Middle frontal gyrus (tissue), 1 donor: Measurements from ENCODE around the gene PRDX1.

Source experiments
- DNase-seq: peaks from one replicate; pipeline ENCODE4 v3.0.0-alpha.2; 2015; ENCODE audit warnings: low spot score; ENCODE audit errors: extremely low spot score

The PRDX1 gene

DNA sequence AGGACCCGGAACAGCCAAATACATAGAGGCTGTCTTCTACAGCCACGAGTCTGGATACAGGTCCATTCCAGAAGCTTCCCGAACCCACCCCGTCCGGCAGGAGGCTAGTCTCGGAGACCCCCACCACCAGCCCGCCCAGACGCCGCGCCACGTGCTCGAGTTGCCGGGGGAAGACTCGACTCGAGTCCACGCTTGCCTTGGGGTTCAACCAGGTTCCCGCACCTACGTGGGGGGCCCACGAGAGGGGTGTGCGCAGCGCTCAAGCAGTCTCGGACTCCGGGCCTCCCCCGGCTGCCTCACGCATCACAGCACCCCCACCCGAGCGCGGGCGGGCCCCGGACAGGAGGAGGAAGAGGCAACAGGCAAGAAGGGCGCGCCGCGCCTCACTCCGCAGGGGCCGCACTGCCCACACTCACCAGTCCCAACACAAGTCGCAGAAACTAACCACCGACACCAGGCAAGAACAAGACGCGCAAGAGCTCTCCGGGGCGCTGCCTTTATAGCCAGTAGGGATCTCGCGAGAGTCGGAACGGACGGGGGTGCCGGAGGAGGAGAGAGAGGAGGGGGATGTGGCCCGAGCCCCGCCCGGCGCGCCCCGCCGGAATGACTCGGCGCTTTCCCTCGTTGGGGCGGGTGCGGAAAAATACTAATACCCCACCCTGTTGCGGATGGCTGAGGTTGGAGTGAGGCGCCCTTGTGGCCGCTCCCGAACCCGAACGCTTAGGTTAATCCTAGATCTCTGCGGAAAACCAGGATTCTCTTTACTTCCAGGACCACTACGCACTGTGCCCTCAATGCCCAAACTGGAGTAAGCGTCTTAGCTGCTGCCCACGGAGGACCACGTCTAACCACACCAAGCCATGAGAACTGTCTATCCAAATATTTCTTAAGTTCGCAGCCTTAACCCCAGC lies at the start of gene PRDX1:
PRDX1 (minus strand) TSS at position 472 of the 911 bp plus-strand sequence. CDS start 2,841 bp downstream, outside the sequence.
- DNase-seq = peak; percentile 93

DNA sequence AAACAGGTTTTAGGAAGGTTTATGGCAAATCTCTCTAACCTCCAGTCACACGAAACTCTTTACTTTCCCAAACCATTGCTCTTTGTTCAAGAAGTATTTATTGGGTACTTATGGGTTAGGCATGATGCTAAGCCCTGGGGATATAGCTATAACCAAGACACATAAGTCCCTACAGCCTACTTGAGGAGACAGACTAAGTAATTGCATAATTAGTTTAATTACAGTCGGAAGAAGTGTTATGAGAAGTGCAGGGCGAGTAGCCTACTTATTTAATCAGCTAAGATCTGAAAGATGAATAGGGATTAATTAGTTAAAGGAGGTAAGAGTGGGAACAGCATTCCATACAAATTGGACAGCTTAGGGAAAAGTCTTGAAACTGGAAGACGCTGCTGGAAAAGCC lies 48.9 kb upstream of the PRDX1 start:
- DNase-seq = no peak

DNA sequence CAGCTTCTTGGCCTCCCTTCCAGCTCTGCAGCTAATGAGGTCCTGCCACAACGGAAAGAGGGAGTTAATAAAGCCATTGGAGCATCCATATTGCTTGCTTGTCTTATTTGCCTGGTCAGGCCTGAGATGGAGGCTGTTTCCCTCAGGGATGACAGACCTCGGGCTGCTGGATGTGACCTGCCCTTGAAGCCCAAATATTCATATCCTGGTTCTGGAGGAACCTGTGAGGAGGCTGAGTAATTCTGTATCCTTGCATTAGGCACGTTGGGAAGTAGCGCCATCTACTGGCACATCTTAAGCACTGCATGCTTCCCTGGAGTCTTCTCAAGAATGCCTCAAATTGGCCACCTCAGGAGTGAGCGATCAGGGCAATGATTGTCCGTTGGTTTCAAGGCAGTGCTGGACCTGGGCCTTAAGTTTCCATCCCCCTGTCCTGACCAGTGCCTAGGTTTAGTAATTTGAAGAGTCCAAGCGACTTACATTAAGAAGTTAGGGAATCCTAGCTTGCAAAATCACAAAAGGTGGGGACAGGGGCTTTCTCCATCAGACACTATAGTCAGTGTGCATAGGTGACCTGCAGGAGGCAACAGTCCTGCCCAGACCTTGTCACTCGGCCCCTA lies 48.4 kb upstream of the PRDX1 start:
- DNase-seq = peak; percentile 53

DNA sequence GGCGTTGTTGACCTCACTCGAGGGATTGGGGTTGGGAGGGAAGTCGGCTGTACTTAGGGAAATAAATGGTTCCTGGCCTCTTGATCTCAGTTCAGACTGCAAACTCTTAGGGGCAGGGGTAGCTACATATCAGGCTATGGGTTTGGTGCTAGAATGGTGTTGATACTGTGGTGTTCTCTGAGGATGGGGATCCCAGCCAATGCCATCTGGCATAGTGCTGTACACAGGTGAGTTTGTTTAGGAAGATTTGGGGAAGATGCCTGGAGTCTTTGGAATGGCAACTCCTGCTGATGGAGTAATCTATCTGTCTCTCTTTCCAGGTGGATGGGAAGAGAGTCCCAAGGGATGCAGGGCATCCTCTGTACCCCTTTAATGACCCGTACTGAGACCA lies 47.9 kb upstream of the PRDX1 start:
- DNase-seq = no peak

DNA sequence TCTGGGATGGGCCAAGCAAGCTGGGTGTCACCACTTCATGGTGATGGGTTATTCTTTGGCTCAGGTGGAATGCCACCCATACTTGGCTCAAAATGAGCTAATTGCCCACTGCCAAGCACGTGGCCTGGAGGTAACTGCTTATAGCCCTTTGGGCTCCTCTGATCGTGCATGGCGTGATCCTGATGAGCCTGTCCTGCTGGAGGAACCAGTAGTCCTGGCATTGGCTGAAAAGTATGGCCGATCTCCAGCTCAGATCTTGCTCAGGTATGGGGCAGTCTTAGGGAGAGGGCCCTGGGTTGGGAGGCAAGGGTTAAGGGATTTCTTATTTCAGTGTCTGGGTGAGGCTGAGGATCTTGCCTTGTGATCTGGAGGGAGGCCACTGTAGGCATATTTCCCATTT lies 46.7 kb upstream of the PRDX1 start:
- DNase-seq = no peak

DNA sequence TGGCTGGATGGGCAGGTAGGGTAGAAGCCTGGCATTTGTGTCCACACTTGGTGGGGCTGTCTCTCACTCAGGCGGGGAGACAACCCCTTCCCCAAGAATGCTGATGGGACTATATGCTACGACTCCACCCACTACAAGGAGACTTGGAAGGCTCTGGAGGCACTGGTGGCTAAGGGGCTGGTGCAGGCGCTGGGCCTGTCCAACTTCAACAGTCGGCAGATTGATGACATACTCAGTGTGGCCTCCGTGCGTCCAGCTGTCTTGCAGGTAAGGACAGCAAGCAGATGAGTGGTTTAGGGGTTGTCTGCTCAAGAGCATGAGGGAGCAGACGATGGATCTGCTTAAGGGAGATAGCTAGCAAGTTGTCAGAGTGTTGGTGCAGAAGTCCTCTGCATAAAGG lies 46.2 kb upstream of the PRDX1 start:
- DNase-seq = no peak

DNA sequence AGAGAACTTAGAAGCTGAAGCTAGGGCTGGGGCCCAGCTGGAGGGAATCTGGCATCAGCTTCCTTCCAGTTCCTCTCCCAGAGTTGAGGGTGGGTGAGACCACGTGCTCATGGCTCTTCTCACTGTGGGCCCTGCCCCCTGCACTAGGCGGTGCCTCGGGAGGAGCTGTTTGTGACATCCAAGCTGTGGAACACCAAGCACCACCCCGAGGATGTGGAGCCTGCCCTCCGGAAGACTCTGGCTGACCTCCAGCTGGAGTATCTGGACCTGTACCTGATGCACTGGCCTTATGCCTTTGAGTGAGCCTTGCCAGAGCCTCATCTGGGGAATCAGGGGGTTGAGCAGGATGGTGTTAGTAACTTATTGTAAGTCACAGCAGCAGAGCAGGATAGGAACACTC lies 45.0 kb upstream of the PRDX1 start:
- DNase-seq = no peak

DNA sequence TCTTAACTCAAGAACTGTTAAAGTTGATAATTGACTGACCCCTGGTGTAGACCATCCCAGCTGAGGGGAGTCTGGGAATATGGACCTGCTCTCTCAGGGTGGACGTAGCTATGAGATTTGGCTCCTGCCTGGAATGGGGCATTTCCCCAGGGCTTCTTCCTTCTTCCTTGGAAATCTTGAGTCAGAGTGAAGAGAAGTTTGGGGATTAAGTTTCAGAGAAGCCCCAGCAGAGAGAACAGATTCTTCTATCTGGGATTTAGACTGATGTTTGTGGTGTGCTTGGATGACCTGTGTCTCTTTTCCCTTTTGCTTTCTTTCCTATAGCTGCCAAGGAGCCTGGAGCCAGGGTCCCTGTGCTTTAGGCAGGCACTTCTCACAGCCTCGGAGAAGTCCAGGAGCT lies 42.2 kb upstream of the PRDX1 start:
- no peak for DNase-seq

DNA sequence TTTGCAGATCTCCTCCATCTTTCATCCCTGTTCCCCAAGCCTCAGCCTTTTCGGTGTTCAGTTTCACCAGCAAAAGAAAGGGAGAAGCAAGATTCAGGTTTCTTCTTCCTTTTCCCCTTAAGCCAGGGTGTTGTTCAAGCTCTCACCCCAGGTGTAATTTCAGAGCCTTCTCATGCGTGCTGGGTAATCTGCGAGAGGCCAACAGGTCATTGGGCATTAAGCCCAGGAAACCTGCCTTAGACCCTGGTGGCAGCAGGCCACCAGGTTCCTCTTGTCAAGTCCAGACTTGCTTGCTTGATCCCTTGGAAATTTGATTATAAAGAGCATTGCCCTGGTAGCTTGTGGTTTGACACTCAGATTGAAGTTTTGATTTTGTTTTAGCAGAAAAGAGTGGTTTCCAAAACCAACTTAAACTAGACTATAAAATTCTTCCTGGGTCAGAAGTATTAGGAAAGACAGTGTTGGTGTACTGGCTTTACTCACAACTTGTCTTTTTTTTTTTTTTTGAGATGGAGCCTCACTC lies 35.8 kb upstream of the PRDX1 start:
- DNase-seq = no peak

DNA sequence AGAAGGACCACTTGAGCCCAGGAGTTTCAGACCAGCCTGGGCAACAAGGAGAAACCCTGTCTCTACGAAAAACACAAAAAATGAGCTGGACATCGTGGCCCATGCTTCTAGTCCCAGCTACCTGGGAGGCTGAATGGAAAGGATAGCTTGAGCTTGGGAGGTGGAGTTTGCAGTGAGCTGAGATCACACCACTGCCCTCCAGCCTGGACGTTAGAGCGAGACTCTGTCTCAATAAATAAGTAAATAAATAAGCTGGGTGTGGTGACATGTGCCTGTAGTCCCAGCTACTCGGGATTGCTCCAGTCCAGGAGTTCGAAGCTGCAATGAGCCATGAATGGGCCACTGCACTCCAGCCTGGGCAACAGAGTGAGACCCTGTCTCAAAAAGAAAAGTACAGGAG lies 32.5 kb upstream of the PRDX1 start:
- no peak for DNase-seq

DNA sequence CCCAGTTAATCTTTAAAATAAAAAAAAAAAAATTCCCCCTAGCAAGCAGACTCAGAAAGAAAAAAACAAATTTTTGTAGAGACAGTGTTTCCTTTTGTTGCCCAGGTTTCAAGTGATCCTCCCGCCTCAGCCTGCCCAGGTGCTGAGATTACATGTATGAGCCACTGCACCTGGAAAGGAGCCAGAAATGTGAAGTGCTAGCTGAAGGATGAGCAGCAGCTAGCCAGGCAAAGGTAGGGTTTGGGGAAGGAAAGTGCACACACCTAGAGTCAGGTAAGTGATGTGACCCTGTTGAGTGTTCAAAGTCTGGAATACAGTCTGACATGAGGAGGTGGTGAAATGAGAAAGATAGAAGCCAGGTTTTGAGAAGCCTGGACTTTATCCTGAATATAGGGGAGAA lies 30.6 kb upstream of the PRDX1 start:
- no peak for DNase-seq

DNA sequence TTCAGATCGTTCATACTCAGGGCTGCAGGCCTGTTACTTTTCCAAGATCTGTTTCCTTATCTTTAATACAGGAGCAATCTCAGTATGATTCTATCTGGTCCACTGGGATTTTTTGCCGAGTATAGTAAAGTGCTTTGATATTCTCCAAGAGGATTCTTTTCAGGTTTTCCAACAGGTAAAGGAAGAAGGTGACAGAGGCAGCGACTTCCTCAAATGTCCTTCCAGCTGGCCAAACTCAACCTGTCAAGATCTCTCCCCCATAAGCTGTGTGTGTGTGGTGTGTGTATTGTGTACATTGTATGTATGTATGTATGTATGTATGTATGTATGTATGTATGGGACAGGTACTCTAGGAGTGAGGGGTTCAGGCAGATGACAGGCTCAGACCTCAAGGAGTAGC lies 30.0 kb upstream of the PRDX1 start:
- DNase-seq = no peak

DNA sequence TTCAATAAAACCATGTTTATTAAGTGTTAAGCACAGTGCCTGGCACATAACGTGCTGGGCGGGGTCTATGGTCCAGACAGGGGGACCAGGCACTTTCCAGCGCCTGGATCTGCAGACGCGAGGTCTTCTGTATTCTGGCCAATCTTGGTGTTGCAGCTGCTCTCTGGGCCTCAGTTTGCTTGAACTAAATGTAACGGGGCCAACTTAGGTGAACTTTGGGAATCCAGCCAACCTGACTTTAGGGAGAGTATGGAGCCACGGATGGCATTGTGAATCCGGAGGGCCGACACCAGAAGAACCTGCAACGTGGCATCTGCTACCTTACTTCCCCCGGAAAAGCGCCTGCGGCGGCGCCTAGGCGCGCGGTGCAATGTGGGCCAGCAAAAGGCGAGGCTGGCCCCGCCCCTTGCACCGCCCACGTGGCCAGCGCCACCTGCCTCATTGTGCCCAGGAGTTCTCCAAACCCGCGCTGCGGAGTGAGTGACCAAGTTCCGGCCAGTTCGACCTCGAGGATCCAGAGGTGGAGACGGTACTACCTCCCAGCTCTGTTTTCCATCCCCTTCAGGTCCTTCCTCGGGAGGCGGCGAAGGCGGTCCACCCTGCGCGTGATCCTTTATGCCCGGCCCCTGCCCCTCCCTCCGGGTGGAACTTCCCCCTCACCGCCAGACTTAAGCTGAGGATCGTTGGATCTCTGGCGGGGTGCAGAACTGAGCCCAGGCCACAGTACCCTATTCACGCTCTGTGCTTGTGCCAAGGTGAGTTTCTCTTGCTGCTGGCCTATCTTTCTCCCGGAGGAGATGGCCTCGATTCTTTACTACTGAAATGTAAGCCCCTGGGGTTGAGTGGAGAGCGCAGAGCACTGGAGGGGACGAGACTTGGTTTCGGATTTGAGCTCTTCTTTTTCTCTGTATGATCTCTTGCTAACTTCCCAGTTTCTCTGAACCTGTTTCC lies 29.0 kb upstream of the PRDX1 start, which contains the start of gene AKR1A1:
AKR1A1 (plus strand) TSS at position 426 of the 951 bp plus-strand sequence. CDS start 10,969 bp downstream, outside the sequence.
- DNase-seq = peak; percentile 84

DNA sequence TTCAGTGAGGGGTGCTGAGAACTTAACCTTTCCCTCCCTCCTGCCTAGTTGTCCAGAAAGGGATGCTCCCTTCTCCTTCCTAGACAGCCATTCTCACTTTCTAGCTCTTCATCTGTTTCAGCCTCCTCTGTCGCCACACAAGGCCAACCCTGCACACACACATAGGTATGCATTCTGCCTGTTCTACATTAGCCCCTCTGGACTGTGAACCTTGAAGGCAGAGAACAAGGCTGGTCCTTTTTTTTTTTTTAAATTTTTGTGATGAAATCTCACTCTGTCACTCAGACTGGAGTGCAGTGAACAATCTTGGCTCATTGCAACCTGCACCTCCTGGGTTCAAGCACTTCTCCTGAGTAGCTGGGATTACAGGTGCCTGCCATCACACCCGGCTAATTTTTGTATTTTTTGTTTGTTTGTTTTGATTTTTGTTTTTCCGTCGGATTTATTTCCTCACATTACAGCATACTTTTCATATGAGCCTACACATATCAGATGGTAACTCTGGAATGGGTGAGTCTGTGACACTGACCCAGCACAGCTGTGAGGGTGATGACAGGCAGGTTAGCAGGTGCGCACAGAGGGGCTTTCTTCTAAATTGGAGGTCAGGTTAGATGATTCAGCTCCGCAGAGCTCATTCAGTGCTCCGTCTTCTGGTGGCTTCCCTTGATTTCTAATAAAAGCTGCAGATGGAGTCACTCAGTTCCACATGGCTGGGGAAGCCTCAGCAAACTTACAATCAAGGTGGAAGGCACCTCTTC lies 24.0 kb upstream of the PRDX1 start:
- DNase-seq = no peak

DNA sequence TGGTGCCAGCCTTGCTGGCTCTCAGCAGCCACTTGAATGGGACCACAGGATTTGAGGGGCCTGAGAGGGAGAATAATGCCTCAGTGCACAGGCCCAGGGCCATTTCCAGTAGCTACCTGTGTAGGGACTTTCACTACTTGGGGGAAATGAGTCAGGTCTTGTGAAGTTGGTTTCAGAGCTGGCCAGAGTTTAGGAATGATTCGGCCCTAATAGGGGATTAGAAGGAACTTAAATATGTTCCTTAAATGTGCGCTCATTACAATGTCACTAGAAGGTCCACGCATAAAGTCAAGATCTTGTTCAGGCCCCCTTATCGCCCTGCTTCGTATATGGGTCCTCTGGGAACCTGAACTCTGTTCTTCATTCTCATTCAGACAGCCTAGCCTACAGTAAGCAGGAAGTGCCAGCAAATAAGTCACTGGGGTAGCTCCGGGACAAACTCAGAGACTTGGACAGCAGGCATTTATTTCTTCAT lies 23.4 kb upstream of the PRDX1 start:
- no peak for DNase-seq

DNA sequence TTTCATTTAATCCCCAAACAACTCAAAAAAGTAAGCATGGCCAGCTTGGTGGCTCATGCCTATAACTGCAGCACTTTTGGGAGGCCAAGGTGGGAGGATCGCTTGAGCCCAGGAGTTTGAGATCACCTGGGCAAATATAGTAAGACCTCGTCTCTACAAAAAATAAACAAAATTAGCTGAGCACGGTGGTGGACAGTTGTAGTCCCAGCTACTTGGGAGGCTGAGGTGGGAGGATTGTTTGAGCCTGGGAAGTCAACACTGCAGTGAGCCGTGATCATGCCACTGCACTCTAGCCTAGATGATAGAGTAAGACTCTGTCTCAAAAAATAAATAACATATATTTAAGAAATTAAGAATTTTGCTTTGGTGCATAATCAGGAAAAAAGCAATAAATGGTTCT lies 22.8 kb upstream of the PRDX1 start:
- no peak for DNase-seq

DNA sequence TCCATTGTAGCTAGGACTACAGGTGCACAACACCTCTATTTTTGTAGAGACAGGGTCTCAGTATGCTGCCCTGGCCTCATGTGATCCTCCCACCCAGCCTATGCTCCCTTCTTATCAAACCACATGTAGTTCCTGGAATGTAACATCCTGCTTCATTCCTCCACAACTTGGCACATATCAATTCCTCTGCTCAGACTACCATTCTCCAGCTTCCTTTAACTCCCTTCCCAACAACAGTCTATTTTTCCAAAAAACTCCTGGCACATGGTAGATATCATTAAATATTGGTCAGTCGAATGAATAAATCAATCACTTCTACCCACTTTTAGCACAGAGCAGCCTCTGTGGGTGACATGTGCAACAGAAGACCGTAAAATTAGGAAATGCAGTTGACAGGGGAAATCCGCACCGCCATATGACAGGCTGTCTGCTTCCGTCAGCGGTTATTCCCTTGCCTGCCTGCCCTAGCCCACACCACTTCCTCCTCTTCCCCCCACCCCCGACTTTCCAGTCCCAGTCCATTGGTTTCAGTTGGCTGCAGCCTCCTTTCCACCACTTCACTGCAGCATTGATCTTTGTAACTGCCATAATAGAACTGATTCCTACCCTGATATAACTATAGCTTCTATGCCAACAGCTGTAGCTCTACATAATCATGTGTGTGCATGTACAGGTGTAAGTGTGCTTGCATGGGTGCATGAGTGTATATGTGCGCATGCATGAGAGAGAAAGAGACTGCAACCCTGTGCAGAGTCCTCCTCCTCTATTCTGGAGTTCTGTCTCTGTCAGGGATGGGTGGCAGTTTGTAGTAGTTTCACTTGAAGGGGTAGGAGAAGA lies 22.1 kb upstream of the PRDX1 start:
- no peak for DNase-seq

DNA sequence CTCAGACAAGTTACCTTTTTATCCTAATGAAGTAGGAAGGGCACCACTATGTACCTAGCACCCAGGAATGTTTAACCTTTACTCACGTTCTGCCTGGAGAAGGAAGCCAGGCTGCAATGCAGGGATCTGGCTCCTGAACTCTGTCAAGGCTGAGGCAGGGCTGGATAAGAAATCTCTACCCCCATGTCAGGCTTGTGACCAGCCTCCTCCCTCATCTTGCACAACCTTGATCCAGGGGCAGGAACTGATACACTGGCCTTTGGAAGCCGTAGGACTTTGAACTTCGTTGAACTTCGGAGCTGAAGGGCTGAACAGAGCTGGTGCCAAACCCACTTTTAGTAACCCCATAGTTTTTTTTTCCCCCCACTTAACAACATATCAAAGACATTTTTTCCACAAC lies 20.9 kb upstream of the PRDX1 start:
- no peak for DNase-seq

DNA sequence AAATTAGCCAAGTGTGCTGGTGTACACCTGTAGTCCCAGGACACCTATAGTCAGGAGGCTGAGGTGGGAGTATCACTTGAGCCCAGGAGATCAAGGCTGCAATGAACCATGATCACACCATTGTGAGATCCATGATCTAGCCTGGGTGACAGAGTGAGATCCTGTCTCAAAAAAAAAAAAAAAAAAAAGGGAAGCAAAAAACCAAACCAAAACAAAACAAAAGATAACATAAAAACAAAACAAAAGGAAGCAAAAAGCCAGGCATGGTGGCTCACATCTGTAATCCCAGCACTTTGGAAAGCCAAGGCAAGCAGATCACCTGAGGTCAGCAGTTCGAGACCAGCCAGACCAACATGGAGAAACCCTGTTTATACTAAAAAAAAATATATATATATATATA lies 19.5 kb upstream of the PRDX1 start:
- DNase-seq = no peak

DNA sequence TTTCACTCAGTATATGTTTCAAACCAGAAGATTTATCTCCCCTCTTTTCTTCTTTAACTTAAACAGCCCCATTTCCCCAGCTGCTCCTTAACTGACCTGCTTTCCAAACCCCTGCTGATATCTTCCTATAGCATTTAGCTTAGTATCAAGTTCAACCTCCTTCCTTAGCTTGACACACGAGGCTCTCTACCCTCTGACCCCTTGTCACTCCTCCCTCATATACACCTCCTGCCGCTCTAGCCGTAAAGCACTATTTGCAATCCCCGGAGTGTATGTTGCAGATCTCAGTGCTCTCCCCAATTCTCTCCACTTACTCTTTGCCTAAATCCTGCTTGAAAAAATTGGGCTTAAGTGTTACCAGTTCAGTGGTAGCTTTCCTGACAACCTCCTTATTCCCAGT lies 15.2 kb upstream of the PRDX1 start:
- no peak for DNase-seq
